Measurements from ENCODE around the gene MKRN3.

DNA sequence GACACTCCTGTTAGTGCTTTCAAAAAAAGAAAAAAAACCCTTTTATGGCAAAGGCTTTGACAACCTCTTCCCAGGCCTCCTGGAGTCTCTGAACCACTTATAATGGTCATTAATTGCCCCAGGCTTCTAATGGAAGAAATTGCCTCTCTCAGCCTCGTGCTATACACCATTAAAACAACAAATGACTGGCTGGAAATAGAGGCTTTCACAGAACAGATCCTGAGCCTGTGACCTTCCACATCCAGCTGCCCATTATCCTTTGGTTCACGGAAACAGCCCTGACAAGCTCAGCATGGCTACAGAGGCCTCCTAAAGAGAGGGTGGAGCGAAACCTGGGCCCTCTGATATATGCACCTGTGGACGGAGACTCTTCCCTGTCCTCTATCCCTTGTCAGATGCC is 26.8 kb upstream of the MKRN3 start:
- TF ChIP-seq JUN (IDR thresholded peaks at IDR 0.05; ENCODE audit: low read depth, low read length), result no peak
- TF ChIP-seq CHD2 (IDR thresholded peaks at IDR 0.05; ENCODE audit: low read length), result no peak
- TF ChIP-seq SIN3A (conservative IDR thresholded peaks at IDR 0.05 in 1 of 2, IDR thresholded peaks at IDR 0.05 in 1 of 2; ENCODE audit: low read depth in 1 of 2, low read length in 2 of 2), result no peak
- TF ChIP-seq, protein P1, sequence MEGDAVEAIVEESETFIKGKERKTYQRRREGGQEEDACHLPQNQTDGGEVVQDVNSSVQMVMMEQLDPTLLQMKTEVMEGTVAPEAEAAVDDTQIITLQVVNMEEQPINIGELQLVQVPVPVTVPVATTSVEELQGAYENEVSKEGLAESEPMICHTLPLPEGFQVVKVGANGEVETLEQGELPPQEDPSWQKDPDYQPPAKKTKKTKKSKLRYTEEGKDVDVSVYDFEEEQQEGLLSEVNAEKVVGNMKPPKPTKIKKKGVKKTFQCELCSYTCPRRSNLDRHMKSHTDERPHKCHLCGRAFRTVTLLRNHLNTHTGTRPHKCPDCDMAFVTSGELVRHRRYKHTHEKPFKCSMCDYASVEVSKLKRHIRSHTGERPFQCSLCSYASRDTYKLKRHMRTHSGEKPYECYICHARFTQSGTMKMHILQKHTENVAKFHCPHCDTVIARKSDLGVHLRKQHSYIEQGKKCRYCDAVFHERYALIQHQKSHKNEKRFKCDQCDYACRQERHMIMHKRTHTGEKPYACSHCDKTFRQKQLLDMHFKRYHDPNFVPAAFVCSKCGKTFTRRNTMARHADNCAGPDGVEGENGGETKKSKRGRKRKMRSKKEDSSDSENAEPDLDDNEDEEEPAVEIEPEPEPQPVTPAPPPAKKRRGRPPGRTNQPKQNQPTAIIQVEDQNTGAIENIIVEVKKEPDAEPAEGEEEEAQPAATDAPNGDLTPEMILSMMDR (IDR thresholded peaks at IDR 0.05; ENCODE audit: control extremely low read depth in 1 of 3, insufficient read depth in 1 of 3, low read depth in 1 of 3, low read length in 3 of 3), result no peak
- TF ChIP-seq TAF1 (IDR thresholded peaks at IDR 0.05; ENCODE audit: low read depth, low read length), result no peak
- TF ChIP-seq, protein P2, sequence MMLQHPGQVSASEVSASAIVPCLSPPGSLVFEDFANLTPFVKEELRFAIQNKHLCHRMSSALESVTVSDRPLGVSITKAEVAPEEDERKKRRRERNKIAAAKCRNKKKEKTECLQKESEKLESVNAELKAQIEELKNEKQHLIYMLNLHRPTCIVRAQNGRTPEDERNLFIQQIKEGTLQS (IDR thresholded peaks at IDR 0.05; ENCODE audit: insufficient read depth, low read depth, low read length), result no peak

All from H1 (cell line).